Peyer's patch (tissue), 4 donors: ENCODE measurements around the gene TSR2. TPM values are rescaled to one million over a fixed set of nuclear protein-coding genes. Genes with fewer than 3 reads are reported as not detected.

Experiments used
- DNase-seq, 3 donors: peaks; one replicate each; pipeline ENCODE4 v3.0.0-alpha.2; 2017 to 2019
- H3K27ac ChIP-seq, 4 donors: fragments of 200-600 bp; sonication (generic); one replicate each; pipeline ENCODE4 v1.5.1; 2016 to 2019
- H3K27me3 ChIP-seq, 2 donors: fragments of 200-600 bp; sonication (generic); one replicate each; pipeline ENCODE4 v1.5.1; 2019
- H3K36me3 ChIP-seq, 3 donors: fragments of 200-600 bp; sonication (generic); one replicate each; pipeline ENCODE4 v1.5.1; 2016 to 2019
- H3K4me1 ChIP-seq, 4 donors: fragments of 200-600 bp; sonication (generic); one replicate each; pipeline ENCODE4 v1.5.1; 2016 to 2019
- H3K4me3 ChIP-seq, 4 donors: fragments of 200-600 bp; sonication (generic); 1 replicate in 3 of 4; 2 replicates in 1 of 4; pipeline ENCODE4 v1.5.1; 2016 to 2019; ENCODE audit warnings: mild to moderate bottlenecking in 1 of 4
- H3K9me3 ChIP-seq, 4 donors: fragments of 200-600 bp; sonication (generic); one replicate each; pipeline ENCODE4 v1.5.1; 2016 to 2019; ENCODE audit warnings: mild to moderate bottlenecking in 1 of 4
- POLR2A ChIP-seq, 2 donors: fragments of 450-650 bp; IDR thresholded peaks; one replicate each; pipeline ENCODE4 v1.5.1; 2017; ENCODE audit warnings: antibody characterized with exemption in 2 of 2, mild to moderate bottlenecking in 2 of 2, moderate library complexity in 2 of 2
- total RNA-seq, 4 donors: library from RNA; depleted of rRNA; stranded (reverse); fragments of >200 nt; gene quantifications; one replicate each; pipeline ENCODE4 v1.1.0, GENCODE V29; 2016
- TF ChIP-seq, protein P1 (sequence below), 6 experiments: fragments of 450-650 bp in 4 of 6; fragments of 200-600 bp in 2 of 6; sonication (generic) in 1 of 6; IDR thresholded peaks; one replicate each; pipeline ENCODE4 v1.5.1; 2017 to 2019; ENCODE audit warnings: antibody characterized with exemption in 6 of 6, mild to moderate bottlenecking in 3 of 6, moderate library complexity in 1 of 6

TSR2 gene
- total RNA-seq, 4 donors from 2014 or later = 7.9 to 38.8 (median 15.0) TPM

- Histone ChIP-seq H3K27ac (no peak overlapping the region), H3K4me1 (no peaks in the 10 kb centered on the region), H3K27me3 (no peaks in the 10 kb centered on the region), H3K9me3 (no peaks in the 10 kb centered on the region), H3K4me3 (no peak overlapping the region), H3K36me3 (no peaks in the 10 kb centered on the region)
- no peak for DNase-seq
- no peak for TF ChIP-seq POLR2A (IDR thresholded peaks at IDR 0.05)
- TF ChIP-seq, protein P1, sequence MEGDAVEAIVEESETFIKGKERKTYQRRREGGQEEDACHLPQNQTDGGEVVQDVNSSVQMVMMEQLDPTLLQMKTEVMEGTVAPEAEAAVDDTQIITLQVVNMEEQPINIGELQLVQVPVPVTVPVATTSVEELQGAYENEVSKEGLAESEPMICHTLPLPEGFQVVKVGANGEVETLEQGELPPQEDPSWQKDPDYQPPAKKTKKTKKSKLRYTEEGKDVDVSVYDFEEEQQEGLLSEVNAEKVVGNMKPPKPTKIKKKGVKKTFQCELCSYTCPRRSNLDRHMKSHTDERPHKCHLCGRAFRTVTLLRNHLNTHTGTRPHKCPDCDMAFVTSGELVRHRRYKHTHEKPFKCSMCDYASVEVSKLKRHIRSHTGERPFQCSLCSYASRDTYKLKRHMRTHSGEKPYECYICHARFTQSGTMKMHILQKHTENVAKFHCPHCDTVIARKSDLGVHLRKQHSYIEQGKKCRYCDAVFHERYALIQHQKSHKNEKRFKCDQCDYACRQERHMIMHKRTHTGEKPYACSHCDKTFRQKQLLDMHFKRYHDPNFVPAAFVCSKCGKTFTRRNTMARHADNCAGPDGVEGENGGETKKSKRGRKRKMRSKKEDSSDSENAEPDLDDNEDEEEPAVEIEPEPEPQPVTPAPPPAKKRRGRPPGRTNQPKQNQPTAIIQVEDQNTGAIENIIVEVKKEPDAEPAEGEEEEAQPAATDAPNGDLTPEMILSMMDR (IDR thresholded peaks at IDR 0.05) = no peak
Measured at GRCh38 chrX:54427837-54428424, 12.3 kb upstream of the TSR2 start.

- no peaks in the 10 kb centered on the region for H3K9me3 ChIP-seq
- no peaks in the 10 kb centered on the region for H3K36me3 ChIP-seq
- H3K4me3 ChIP-seq = no peak overlapping the region
- H3K27ac ChIP-seq = no peak overlapping the region
- no peaks in the 10 kb centered on the region for H3K27me3 ChIP-seq
- TF ChIP-seq, protein P1 (IDR thresholded peaks at IDR 0.05) = no peak
- no peak for DNase-seq
- no peaks in the 10 kb centered on the region for H3K4me1 ChIP-seq
Measured at GRCh38 chrX:54430519-54430918, 9.7 kb upstream of the TSR2 start.

- TF ChIP-seq POLR2A (IDR thresholded peaks at IDR 0.05) = no peak
- H3K27me3 ChIP-seq = no peaks in the 10 kb centered on the region
- H3K9me3 ChIP-seq = no peaks in the 10 kb centered on the region
Measured at GRCh38 chrX:54435121-54435520, 5.1 kb upstream of the TSR2 start.

GRCh38 chrX:54442790-54443189, 2.6 kb downstream of the TSR2 start:
- TF ChIP-seq POLR2A (IDR thresholded peaks at IDR 0.05) = no peak
- TF ChIP-seq, protein P1 (IDR thresholded peaks at IDR 0.05) = no peak
- no peak overlapping the region for H3K27ac ChIP-seq
- no peaks in the 10 kb centered on the region for H3K9me3 ChIP-seq
- H3K27me3 ChIP-seq = no peaks in the 10 kb centered on the region
- no peak overlapping the region for H3K4me3 ChIP-seq
- H3K36me3 ChIP-seq = no peaks in the 10 kb centered on the region
- peaks cover 0 to 10% (median 4%) of the 10 kb centered on the region in 4 donors for H3K4me1 ChIP-seq
- DNase-seq = no peak

More at GRCh38 chrX:54435121-54435520, 5.1 kb upstream of the TSR2 start:
- no peak overlapping the region for H3K4me3 ChIP-seq
- H3K4me1 ChIP-seq = no peaks in the 10 kb centered on the region
- no peak for DNase-seq
- no peak overlapping the region for H3K27ac ChIP-seq
- no peaks in the 10 kb centered on the region for H3K36me3 ChIP-seq

DNA sequence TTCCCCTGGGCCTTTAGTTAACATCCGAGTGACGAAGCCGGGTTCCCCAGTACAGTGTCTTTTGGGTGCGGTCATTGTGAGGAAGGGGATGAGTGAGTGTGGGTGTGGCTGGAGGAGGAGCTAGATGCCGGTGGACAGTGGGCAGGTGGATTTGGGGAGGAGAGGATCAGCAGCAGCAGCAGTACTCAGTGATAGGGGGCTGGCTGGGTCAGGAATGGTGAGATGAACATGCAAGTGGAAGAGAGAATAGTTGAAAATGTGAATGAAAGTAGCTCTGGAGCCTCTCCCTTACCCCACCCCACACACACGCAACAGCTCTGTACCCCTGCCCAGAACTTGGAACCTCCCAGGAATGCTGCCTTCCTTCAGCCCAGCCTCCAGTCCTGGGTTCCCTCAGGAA, 4.5 kb downstream of the TSR2 start:
- Histone ChIP-seq H3K36me3 (no peaks in the 10 kb centered on the region), H3K4me3 (no peak overlapping the region), H3K9me3 (no peaks in the 10 kb centered on the region), H3K27ac (no peak overlapping the region), H3K4me1 (peaks cover 0 to 10% (median 4%) of the 10 kb centered on the region in 4 donors), H3K27me3 (no peaks in the 10 kb centered on the region)
- DNase-seq = no peak
- no peak for TF ChIP-seq POLR2A (IDR thresholded peaks at IDR 0.05)
- TF ChIP-seq, protein P1 (IDR thresholded peaks at IDR 0.05) = no peak

DNA sequence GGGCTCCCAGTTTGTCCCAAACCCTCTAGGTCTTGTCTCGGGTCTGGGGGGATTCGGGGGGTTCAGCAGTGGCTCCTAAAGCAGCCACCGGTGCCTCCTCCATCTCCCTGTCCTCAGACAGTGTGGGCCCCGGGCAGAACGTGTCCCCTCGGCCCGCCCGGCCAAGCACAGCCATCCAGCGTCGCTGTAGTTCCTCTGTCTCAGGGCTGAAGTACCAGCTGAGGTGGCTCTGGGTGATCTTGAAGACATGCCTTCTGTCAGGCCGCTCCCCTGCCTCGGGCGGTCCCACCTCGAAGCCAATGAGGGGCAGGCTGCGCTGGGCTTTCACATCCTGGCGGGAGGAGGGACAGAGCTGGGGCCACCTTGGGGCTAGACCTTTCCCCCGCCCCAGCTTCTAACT, 5.9 kb downstream of the TSR2 start:
- H3K9me3 ChIP-seq = no peaks in the 10 kb centered on the region
- no peaks in the 10 kb centered on the region for H3K27me3 ChIP-seq
- H3K4me1 ChIP-seq = peaks cover 0 to 8% (median 4%) of the 10 kb centered on the region in 4 donors
- H3K36me3 ChIP-seq = no peaks in the 10 kb centered on the region
- TF ChIP-seq, protein P1 (IDR thresholded peaks at IDR 0.05) = no peak
- no peak for TF ChIP-seq POLR2A (IDR thresholded peaks at IDR 0.05)
- DNase-seq = no peak
- no peak overlapping the region for H3K27ac ChIP-seq
- no peak overlapping the region for H3K4me3 ChIP-seq
